Activated T-cell treated with anti-CD3 and anti-CD28 coated beads, Interleukin-2, amount 50 U/mL, for 24 hours (primary cell): Measurements from ENCODE around the gene TWIST1.

ENCODE experiments used
- DNase-seq: peaks from one replicate; pipeline ENCODE4 v3.0.0-alpha.2; 2020
- H3K27ac Mint-ChIP-seq: 2 replicates; pipeline ENCODE4 v1.8.0; 2020; ENCODE audit warnings: mild to moderate bottlenecking, mixed read lengths
- H3K27me3 Mint-ChIP-seq: 2 replicates; pipeline ENCODE4 v1.8.0; 2020; ENCODE audit warnings: mixed read lengths
- H3K36me3 Mint-ChIP-seq: 2 replicates; pipeline ENCODE4 v1.8.0; 2020; ENCODE audit warnings: low read depth, mixed read lengths
- H3K4me1 Mint-ChIP-seq: 2 replicates; pipeline ENCODE4 v1.8.0; 2020; ENCODE audit warnings: low read depth, mixed read lengths
- H3K4me3 Mint-ChIP-seq: 2 replicates; pipeline ENCODE4 v1.8.0; 2020; ENCODE audit warnings: mild to moderate bottlenecking, moderate library complexity, mixed read lengths
- H3K9me3 Mint-ChIP-seq: 2 replicates; pipeline ENCODE4 v1.8.0; 2020; ENCODE audit warnings: mixed read lengths

TWIST1 gene

DNA sequence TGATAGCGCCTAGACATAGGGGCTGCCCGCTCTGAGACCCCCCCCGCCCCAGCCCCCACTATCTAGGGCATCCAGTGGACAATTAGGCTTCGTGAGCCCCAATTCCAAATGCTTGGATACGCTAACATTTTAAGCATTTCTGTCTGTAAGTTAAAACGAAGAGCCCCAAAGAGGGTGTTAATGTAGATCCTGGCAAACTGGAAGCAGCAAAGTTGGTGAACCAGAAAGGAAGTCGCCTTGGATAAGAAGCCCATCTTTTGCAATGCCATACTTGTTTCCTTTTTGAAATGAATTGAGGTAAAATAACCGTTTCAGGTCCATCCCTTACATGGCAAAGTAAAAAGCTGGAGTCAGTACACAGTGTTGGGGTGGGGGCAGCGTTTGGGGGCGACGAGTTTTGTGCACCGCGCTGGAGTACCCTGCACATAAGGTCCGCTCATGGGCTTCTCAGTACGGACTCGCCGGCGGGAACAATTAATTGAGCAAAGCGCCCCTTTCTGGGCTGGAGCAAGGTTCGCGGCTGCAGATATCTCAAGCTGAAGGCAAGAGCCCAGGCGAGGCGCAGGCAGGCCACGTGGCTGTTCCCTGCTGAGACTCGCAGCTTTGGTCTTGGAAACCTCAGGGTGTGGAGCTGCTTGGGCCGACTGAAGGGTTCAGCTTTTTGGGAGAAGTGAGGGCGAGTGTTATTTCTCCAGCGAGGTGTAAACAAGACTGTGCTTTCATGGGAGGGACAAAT, 1.4 kb upstream of the TWIST1 start:
- H3K4me3 Mint-ChIP-seq: no peak overlapping the region
- H3K27me3 Mint-ChIP-seq: peaks cover 75% of the 10 kb centered on the region
- DNase-seq: no peak

DNA sequence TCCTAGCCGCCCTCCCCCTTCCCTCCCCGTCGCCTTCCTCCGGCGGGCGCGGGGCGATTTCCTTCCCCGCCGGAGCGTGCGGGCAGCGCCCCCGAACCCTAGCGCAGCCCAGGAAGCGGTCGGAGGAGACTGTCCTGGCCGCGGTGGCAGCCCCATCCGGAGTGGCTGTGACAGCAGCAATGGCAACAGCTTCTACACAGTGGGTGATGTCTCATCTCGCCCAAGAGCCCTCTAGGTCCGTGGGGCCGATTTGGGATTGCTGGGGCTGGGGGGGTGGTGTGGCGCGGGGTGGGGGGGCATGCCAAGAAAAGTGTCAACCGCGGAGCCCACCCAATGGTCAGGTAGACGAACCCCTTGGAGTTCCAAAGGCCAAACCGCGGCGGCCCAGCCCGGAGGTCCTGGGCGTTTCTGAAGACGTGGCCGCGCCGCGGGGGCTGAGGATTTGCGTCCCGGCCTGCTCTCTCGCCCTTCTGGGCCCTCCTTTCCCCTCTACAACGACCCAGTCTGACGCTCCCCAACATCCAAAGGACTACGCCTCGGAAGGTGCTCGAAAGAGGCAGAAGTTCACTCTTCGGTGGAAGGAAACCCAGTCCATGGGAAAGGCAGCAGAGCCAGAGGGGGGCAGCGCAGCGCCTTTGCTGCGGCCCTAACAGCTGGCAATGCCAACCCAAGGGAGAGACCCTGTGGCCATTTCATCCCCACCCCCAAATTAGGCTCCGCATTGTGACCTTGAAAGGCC, 603 bp upstream of the TWIST1 start:
- Mint-ChIP-seq H3K9me3 (no peaks in the 10 kb centered on the region), H3K36me3 (no peaks in the 10 kb centered on the region), H3K4me3 (no peak overlapping the region), H3K27ac (no peak overlapping the region), H3K4me1 (peaks cover 3% of the 10 kb centered on the region), H3K27me3 (peaks cover 74% of the 10 kb centered on the region)
- no peak for DNase-seq

More for the DNA sequence above, 1.4 kb upstream of the TWIST1 start:
- Mint-ChIP-seq H3K36me3 (no peaks in the 10 kb centered on the region), H3K27ac (no peak overlapping the region), H3K9me3 (peaks cover 4% of the 10 kb centered on the region), H3K4me1 (peaks cover 3% of the 10 kb centered on the region)

DNA sequence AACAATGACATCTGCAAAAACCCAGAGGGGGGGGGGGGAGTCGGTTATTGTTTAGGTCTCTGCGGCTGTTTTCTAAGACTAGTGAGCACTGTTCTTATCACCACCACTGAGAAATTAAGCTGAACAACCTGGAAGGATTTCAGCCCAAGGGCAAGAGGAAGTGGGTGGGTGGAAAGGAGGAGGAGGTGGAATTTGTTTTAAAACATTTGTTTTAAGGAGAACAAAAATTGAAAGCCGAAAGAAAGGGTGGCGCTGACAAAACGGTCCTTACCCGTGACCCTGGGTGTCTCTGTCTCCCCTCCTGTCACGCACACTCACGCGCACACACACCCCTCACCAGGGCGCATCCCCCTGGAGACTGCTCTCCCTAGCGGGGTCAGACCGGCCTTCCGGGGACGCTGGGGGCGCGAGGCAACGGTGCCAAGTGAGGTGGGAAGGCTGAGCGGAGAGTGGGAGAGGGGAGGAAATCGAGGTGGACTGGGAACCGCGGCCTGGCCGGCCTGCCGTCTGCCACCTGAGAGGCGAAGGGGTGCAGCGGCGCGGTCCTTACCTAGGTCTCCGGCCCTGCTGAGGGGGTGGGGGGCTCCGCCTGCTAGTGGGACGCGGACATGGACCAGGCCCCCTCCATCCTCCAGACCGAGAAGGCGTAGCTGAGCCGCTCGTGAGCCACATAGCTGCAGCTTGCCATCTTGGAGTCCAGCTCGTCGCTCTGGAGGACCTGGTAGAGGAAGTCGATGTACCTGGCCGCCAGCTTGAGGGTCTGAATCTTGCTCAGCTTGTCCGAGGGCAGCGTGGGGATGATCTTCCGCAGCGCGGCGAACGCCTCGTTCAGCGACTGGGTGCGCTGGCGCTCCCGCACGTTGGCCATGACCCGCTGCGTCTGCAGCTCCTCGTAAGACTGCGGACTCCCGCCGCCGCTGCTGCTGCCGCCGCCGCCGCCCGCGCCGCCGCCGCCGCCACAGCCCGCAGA, 1.0 kb downstream of the TWIST1 start:
- DNase-seq: peak; percentile 27
- Mint-ChIP-seq H3K36me3 (no peaks in the 10 kb centered on the region), H3K4me3 (peak overlapping the region; percentile 42), H3K27me3 (peaks cover 81% of the 10 kb centered on the region), H3K27ac (no peak overlapping the region), H3K4me1 (peaks cover 3% of the 10 kb centered on the region), H3K9me3 (peaks cover 3% of the 10 kb centered on the region)

DNA sequence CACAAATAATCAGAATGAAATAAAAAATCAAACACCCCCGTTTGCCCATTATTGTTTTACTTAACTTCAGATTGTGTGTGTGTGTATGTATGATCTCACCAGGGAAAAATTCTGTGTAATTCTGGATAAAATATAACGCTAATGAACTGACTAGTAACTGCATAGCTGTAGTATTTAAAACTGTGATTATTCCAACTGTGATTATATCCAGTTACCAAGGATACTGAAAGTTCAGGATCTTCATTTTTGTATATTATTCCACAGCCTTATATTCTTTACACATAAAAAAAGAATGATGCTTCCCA, 2.9 kb downstream of the TWIST1 start:
- H3K4me3 Mint-ChIP-seq: no peak overlapping the region
- DNase-seq: no peak
- H3K36me3 Mint-ChIP-seq: no peaks in the 10 kb centered on the region
- H3K27ac Mint-ChIP-seq: no peak overlapping the region
- peaks cover 3% of the 10 kb centered on the region for H3K9me3 Mint-ChIP-seq
- H3K27me3 Mint-ChIP-seq: peaks cover 83% of the 10 kb centered on the region
- peaks cover 4% of the 10 kb centered on the region for H3K4me1 Mint-ChIP-seq

DNA sequence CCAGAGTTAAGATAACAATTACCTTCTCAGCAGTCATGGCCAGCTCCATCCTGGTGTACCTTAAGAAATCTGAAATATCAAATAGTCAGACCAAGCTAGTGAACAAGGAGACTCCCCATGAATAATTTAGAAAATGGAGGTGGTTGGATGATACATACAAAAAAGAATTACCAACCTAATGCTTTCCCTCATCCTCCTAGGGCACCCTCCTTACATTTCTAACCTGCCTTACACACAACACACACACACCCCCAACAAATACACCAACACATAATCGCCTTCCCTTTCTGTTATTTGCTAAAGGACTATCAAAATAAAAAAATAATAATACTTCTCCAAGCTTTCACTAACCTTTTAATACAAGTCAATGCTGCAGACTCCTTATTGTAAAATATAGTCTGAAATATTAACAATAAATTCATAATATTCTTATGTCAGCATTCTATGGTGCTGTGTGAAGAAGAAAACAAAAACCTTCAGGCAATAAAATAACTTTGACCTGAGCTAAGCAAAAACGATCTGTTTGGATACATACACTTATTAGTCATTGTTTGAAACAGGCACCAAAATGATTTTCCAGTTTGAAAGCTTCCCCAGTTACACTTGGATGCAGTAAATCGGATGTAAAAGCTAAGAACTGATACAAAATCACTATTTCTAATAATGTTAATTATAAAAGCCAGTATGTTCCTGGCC, 3.4 kb downstream of the TWIST1 start:
- Mint-ChIP-seq H3K27ac (no peak overlapping the region), H3K4me3 (no peak overlapping the region), H3K4me1 (peaks cover 4% of the 10 kb centered on the region), H3K36me3 (no peaks in the 10 kb centered on the region), H3K9me3 (peaks cover 3% of the 10 kb centered on the region), H3K27me3 (peaks cover 83% of the 10 kb centered on the region)
- no peak for DNase-seq

DNA sequence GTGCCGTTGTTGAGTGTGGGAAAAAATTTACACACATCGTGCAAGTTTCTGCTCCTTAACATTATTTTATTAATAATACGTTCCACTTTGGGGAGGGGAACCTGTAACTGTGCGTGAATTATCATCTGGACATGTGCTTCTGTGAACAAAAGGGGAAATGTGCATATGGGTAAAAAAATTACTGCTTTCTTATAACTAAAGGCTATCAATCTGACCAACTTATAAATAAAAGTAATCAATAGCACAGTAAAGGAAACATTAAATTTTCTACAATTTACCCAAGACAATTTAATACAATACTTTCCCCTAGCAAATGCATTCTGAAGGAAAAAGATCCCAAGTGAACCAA, 4.5 kb downstream of the TWIST1 start:
- Mint-ChIP-seq H3K4me1 (peaks cover 4% of the 10 kb centered on the region), H3K9me3 (peaks cover 3% of the 10 kb centered on the region), H3K27me3 (peaks cover 84% of the 10 kb centered on the region), H3K27ac (no peak overlapping the region), H3K36me3 (no peaks in the 10 kb centered on the region), H3K4me3 (no peak overlapping the region)
- no peak for DNase-seq

DNA sequence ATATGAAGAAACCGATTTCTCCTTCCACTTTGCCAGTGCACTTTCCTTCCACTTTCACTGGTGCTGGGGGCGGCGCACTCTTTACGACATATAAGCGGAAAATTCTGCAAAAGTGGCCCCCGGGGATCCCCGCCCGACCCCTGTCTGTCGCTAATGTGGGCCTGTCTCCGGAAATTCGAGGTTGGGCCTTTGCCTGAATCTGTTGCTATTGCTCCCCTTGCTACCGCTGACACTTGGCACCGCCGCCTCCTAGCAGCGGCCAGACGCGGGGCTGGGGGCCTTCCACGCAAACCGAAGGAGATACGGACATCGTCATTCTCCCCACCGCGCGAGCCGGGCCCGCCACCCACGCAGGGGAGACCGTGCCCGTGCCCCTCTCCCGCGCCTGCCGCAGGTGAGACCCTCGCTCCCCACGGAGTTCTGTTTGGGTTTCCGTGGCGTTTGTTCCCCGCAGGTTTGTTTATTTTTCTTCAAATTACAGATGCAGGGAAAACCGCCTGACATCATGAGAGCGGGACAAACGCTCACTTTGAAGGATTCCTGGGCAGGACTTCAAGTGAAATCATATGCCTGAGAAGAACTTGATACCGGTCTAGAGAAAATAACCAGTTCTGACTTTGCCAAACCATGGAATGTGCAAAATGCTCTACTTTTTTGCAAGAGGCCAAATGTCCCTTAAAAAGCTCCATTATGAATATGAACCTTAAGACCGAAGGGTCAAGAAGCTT, 5.0 kb downstream of the TWIST1 start:
- Mint-ChIP-seq H3K4me1 (peaks cover 9% of the 10 kb centered on the region), H3K27ac (no peak overlapping the region), H3K4me3 (no peak overlapping the region), H3K27me3 (peaks cover 88% of the 10 kb centered on the region), H3K9me3 (peaks cover 3% of the 10 kb centered on the region), H3K36me3 (no peaks in the 10 kb centered on the region)
- no peak for DNase-seq

DNA sequence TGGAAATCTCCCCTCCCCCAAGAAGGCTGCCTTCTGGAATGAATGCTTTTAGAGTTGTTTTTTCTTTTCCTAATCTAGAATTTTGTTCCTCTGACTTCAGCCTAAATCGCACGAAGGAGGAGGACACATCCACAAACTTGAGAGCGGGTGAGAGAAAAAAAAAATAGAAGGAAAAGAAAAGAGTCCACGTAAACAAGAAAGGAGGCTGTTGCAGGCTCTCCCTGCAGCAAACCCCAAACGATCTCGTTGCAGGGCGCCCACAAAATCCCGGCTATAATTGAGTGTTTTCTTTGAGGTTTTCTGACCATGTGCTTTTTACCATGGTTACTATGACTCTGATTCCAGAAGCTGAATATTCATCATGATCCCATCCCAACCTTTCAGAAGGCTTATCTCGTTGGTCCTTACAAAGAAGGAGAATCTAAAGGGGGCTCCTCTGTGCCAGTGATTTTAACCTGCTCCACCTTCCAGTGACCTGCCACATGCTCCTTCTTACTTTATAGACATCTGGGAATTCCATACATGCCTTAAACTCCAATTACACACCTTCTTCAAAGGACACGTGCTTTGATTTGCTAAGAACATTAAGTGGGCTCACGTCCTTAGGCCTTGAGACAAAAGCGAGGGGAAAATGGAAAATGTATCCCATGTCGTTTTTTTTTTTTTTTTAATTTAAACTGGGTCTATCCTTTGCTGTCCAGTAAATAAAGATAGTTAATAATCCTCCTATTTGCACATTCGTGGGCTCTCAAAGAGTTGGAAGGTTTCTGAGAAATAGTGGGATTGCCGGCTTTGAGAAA, 5.8 kb downstream of the TWIST1 start:
- H3K27me3 Mint-ChIP-seq: peaks cover 93% of the 10 kb centered on the region
- H3K36me3 Mint-ChIP-seq: no peaks in the 10 kb centered on the region
- H3K4me3 Mint-ChIP-seq: no peak overlapping the region
- peaks cover 10% of the 10 kb centered on the region for H3K4me1 Mint-ChIP-seq
- peaks cover 3% of the 10 kb centered on the region for H3K9me3 Mint-ChIP-seq
- DNase-seq: no peak
- H3K27ac Mint-ChIP-seq: no peak overlapping the region

DNA sequence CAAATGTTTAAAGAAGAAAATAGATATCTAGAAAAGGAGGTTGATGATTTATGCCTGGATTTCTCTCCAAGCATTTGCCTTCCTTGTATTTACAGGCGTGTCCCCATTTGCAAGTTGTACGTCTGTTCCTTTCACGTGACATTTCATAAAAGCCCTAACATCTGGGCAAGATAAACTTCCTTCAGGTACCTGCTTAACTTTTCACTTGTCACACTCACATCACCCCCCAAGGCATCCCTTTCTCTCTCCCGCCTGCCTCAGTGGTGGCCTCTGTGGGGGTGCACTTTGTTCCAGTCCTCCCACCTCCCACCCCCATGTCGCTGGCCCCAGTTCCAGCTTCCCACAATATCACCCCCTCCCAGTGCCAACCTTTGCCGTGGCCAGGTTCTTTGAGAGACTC, 6.7 kb downstream of the TWIST1 start:
- Mint-ChIP-seq H3K4me3 (no peak overlapping the region), H3K4me1 (peaks cover 7% of the 10 kb centered on the region), H3K27me3 (peaks cover 93% of the 10 kb centered on the region), H3K9me3 (peaks cover 3% of the 10 kb centered on the region), H3K36me3 (no peaks in the 10 kb centered on the region), H3K27ac (no peak overlapping the region)
- no peak for DNase-seq

DNA sequence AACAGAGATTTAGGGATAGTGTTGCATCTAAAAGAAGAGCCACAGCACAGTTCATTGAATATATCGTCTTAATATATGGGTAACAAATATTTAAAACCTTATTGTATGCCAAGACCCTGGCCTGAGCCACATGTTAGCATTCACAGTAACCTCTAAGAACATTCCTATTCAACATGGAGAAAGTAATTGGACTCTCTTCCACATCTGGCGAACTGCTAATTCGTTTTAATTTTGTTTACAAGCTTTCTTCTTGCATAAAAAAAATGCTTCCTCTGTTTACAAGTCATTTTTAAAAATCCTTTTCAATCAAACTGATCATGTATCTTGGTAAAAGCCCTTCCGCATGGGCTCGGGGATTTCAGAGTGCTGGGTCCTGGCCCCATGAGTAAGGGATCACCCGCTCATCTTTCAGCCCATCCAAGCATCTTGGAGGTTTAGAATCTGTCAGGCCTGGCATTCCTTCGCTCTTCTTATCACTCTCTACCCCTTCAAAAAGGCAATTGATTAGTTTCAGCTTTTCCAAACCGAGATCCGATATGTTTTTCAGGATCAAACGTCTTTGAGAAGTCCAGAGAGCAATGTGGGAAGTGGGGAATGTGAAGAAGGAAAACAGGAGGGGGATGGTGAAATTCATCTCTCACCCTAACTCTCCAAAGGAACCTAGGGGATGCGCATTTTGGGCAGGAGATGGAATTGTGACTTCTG, 7.3 kb downstream of the TWIST1 start:
- no peaks in the 10 kb centered on the region for H3K36me3 Mint-ChIP-seq
- peaks cover 3% of the 10 kb centered on the region for H3K9me3 Mint-ChIP-seq
- H3K27ac Mint-ChIP-seq: no peak overlapping the region
- peaks cover 7% of the 10 kb centered on the region for H3K4me1 Mint-ChIP-seq
- no peak overlapping the region for H3K4me3 Mint-ChIP-seq
- no peak for DNase-seq
- peaks cover 96% of the 10 kb centered on the region for H3K27me3 Mint-ChIP-seq

DNA sequence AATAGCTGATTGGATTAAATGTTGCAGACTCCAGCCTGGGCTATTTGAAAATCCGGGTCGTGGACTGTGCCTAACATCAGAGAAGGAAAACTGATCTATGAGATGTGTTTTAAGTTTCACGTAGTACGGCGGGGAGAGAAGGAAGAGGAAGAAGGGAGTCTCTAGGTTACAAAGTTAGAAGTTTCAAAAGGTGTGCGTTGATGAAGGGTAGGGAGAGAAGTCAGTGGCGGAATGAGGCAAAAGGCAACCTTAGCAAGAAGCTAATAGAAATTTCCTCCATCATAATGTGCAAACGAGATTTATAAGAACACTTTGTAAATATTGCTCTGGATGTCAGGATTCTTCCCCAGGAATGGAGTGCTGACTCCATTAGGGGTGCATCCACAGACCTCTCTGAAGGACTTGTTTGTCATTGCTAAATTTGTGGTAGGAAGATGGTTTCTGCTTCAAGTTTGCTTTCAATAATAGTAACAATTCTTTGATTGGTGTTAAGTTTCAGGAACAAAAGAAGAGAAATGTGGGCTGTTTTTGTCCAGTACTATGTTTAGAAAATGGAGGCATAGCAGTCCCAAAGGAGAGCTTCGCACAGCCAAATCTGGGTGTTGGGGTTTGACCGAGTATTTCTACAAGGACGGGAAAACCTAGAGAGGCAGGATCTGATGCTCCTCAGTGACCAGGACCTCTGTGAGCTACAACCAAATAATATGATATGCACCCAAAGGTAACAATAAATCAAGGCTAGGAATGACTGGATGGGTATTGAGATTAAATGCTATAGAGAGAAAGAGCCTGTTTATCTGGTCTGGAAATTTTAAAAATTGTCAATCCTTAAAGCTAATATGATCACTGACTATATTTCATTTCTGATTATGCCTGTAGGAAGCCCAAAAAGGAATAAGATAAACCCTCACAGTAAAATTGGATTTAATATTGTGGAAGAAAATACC, 8.2 kb downstream of the TWIST1 start:
- H3K27ac Mint-ChIP-seq: no peak overlapping the region
- H3K27me3 Mint-ChIP-seq: peaks cover 97% of the 10 kb centered on the region
- no peak overlapping the region for H3K4me3 Mint-ChIP-seq
- no peaks in the 10 kb centered on the region for H3K36me3 Mint-ChIP-seq
- peaks cover 7% of the 10 kb centered on the region for H3K4me1 Mint-ChIP-seq
- DNase-seq: no peak
- H3K9me3 Mint-ChIP-seq: peaks cover 5% of the 10 kb centered on the region
